ENCODE results near the gene THSD8. TPM values are rescaled to one million over a fixed set of nuclear protein-coding genes. Genes with fewer than 3 reads are reported as not detected.
A peak's percentile ranks its signal among the peaks of the same experiment; 100 is the strongest.

The THSD8 gene
- total and polyA plus RNA-seq, 10 donors, result 1.1 to 9.1 (median 4.8) TPM; not detected in 3

DNA sequence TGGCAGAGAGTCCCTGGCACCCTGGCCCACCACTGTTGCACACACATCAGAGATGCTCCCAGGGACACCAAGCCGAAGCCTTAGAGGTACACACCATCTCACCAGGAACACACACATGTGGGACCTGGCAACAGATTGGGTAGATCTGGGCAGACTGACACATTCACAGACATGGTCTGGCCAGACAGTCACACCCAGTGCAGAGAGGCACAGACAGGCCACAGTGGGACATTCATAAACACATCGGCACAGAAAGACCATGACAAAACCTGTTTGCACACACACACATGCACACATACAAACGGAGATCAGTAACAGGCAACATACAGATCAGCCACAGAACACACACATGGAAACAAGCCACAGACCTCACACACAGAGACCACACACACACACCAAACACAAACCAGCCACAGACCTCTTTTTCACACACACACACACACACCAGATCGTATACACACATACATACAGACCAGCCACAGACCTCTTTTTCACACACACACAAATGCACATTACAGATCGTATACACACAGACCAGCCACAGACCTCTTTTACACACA lies 16.9 kb upstream of the THSD8 start:
- Histone ChIP-seq H3K4me1 (peaks cover 64 to 92% (median 86%) of the 10 kb centered on the region in 6 donors), H3K27ac (peak overlapping the region; percentile 95 to 100 (median 100)), H3K4me3 (peak overlapping the region in 1 of 8 donors; percentile 53), H3K9me3 (no peaks in the 10 kb centered on the region), H3K27me3 (replicated peaks in 1 of 7) (no peaks in the 10 kb centered on the region), H3K36me3 (no peaks in the 10 kb centered on the region)
- intact Hi-C loops (cut with DNase I; ENCODE audit: low total_unique reads), result no loop called here
- no peak for TF ChIP-seq POLR2AphosphoS5 (IDR thresholded peaks at IDR 0.05)
- TF ChIP-seq, protein P1, sequence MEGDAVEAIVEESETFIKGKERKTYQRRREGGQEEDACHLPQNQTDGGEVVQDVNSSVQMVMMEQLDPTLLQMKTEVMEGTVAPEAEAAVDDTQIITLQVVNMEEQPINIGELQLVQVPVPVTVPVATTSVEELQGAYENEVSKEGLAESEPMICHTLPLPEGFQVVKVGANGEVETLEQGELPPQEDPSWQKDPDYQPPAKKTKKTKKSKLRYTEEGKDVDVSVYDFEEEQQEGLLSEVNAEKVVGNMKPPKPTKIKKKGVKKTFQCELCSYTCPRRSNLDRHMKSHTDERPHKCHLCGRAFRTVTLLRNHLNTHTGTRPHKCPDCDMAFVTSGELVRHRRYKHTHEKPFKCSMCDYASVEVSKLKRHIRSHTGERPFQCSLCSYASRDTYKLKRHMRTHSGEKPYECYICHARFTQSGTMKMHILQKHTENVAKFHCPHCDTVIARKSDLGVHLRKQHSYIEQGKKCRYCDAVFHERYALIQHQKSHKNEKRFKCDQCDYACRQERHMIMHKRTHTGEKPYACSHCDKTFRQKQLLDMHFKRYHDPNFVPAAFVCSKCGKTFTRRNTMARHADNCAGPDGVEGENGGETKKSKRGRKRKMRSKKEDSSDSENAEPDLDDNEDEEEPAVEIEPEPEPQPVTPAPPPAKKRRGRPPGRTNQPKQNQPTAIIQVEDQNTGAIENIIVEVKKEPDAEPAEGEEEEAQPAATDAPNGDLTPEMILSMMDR (IDR thresholded peaks at IDR 0.05 in 8 of 11, conservative IDR thresholded peaks at IDR 0.05 in 3 of 11), result no peak
- TF ChIP-seq POLR2A (IDR thresholded peaks at IDR 0.05), result no peak
- no peak for DNase-seq
- 26 to 60% (median 47%) methylated on average over 4 to 5 of the region's 5 CpGs for WGBS, 5 donors

DNA sequence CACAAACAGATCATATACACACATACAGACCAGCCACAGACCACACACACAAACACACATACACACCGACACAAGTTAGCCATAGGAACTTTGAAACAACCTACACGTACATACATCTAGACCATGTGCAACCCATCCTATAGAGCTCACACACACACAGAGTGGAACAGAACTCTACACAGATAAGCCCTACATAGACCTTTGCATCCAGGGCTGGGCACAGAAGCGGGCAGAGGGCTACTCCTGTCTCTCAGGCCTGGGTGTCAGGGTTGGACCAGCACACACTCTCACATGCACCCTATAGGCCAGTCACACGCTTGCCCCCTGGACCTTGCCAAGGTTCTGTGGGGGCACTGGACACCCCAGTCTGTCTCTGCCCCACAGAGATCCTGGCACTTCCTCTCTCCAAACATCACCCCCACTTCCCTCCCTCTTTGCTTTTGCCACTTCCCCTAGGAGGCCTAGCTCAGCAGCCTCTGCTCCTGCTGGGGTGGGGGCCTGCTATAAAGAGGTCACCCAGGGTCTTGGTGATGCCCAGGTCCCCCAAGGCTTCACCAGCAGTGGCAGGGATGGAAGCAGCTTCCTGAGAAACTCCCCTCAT lies 16.3 kb upstream of the THSD8 start:
- H3K36me3 ChIP-seq, result no peaks in the 10 kb centered on the region
- no peaks in the 10 kb centered on the region for H3K27me3 ChIP-seq (replicated peaks in 1 of 7)
- TF ChIP-seq POLR2A (IDR thresholded peaks at IDR 0.05) (no peak), POLR2AphosphoS5 (IDR thresholded peaks at IDR 0.05) (peak in 2 of 3 donors; percentile 42 to 49)
- no peaks in the 10 kb centered on the region for H3K9me3 ChIP-seq
- 34 to 57% (median 45%) methylated on average over 4 of the region's 4 CpGs for WGBS, 5 donors
- intact Hi-C loops (cut with DNase I; ENCODE audit: low total_unique reads), result no loop called here
- H3K4me3 ChIP-seq, result peak overlapping the region in 2 of 8 donors; percentile 3 to 53
- peak overlapping the region; percentile 79 to 100 (median 100) for H3K27ac ChIP-seq
- H3K4me1 ChIP-seq, result peaks cover 64 to 94% (median 87%) of the 10 kb centered on the region in 6 donors
- peak; percentile 82 for DNase-seq

DNA sequence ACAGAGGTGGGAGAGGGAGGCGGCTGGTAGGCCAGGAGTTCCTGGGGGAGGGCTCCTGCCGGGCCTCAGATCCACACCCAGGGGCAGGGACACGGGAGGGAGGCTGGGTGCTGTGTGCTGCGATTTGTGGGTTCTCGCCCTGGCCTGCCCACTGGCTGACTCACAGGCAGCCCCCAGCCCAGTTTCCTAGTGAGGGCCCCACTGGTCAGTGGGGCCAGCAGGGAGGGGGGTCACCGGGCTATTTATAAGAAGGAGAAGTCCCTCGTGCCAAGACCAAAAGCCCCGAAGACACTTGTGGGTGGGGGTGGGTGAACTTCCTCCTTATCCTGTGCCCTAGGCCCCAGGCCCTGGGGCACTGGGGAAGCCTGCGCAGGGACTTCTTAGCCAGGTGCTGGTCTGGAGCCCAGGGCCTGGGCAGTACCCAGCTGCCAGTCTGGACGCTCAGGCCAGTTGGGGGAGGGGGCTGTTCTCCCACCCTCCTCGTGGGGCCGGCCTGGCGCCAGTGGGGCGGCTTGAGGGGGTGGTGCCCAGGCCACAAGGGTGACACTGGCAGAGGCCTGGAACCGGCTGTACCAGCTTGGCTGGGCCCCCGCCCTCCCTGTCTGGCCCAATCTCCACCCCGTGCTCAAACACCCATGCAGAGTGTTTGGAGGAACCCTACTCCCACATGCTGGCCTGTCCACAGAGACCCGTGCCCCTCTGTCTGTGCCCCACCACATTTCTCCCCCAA lies 15.6 kb upstream of the THSD8 start:
- DNase-seq, result peak; percentile 92
- WGBS, 5 donors, result 18 to 32% (median 27%) methylated on average over 8 to 18 of the region's 18 CpGs
- TF ChIP-seq POLR2AphosphoS5 (IDR thresholded peaks at IDR 0.05) (peak; percentile 42 to 80 (median 63)), POLR2A (IDR thresholded peaks at IDR 0.05) (no peak)

DNA sequence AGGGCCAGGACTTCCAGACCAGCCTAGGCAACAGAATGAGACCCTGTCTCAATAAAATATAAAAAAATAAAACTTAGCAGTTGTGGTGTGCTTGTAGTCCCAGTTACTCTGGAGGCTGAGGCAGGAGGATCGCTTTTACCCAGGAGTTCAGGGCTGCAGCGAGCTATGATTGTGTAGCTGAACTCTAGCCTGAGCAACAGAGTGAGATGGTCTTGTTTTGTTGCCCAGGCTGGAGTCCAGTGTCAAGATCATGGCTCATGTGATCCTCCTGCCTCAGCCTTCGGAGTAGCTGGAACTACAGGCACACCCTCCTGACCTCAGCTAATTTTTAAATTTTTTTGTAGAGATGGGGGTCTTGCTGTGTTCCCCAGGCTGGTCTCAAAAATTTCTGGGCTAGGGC lies 14.9 kb upstream of the THSD8 start:
- no peak for TF ChIP-seq POLR2A (IDR thresholded peaks at IDR 0.05)
- TF ChIP-seq POLR2AphosphoS5 (IDR thresholded peaks at IDR 0.05), result no peak
- TF ChIP-seq, protein P1 (IDR thresholded peaks at IDR 0.05 in 8 of 11, conservative IDR thresholded peaks at IDR 0.05 in 3 of 11), result no peak
- intact Hi-C loops (cut with DNase I; ENCODE audit: low total_unique reads), result no loop called here
- peak overlapping the region in 1 of 8 donors; percentile 53 for H3K4me3 ChIP-seq
- DNase-seq, result no peak
- no peaks in the 10 kb centered on the region for H3K36me3 ChIP-seq
- H3K27ac ChIP-seq, result peak overlapping the region; percentile 79 to 100 (median 100)
- peaks cover 57 to 93% (median 84%) of the 10 kb centered on the region in 6 donors for H3K4me1 ChIP-seq
- no peaks in the 10 kb centered on the region for H3K9me3 ChIP-seq
- H3K27me3 ChIP-seq (replicated peaks in 1 of 7), result peaks cover 0 to 5% (median 0%) of the 10 kb centered on the region in 7 donors
- 85 to 100% (median 87%) methylated on average over 3 of the region's 3 CpGs for WGBS, 5 donors

More for the DNA sequence above, 15.6 kb upstream of the THSD8 start:
- Histone ChIP-seq H3K4me3 (peak overlapping the region in 2 of 8 donors; percentile 3 to 53), H3K9me3 (no peaks in the 10 kb centered on the region), H3K27ac (peak overlapping the region; percentile 79 to 100 (median 100)), H3K36me3 (no peaks in the 10 kb centered on the region), H3K4me1 (peaks cover 63 to 99% (median 91%) of the 10 kb centered on the region in 6 donors), H3K27me3 (replicated peaks in 1 of 7) (peaks cover 0 to 2% (median 0%) of the 10 kb centered on the region in 7 donors)
- intact Hi-C loops (cut with DNase I; ENCODE audit: low total_unique reads), result no loop called here
